T-helper 22 cell (primary cell): ENCODE results near the gene SYNPO2L.
"Not testable (repeated sequence)": the region's sequence is repeated elsewhere in the genome, so short reads cannot be mapped to it uniquely, and the experiment has no call there.

Experiments
- DNase-seq: peaks from one replicate; pipeline ENCODE4 v3.0.0-alpha.2; 2020; ENCODE audit warnings: low read depth

SYNPO2L gene, protein sequence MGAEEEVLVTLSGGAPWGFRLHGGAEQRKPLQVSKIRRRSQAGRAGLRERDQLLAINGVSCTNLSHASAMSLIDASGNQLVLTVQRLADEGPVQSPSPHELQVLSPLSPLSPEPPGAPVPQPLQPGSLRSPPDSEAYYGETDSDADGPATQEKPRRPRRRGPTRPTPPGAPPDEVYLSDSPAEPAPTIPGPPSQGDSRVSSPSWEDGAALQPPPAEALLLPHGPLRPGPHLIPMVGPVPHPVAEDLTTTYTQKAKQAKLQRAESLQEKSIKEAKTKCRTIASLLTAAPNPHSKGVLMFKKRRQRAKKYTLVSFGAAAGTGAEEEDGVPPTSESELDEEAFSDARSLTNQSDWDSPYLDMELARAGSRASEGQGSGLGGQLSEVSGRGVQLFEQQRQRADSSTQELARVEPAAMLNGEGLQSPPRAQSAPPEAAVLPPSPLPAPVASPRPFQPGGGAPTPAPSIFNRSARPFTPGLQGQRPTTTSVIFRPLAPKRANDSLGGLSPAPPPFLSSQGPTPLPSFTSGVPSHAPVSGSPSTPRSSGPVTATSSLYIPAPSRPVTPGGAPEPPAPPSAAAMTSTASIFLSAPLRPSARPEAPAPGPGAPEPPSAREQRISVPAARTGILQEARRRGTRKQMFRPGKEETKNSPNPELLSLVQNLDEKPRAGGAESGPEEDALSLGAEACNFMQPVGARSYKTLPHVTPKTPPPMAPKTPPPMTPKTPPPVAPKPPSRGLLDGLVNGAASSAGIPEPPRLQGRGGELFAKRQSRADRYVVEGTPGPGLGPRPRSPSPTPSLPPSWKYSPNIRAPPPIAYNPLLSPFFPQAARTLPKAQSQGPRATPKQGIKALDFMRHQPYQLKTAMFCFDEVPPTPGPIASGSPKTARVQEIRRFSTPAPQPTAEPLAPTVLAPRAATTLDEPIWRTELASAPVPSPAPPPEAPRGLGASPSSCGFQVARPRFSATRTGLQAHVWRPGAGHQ

DNA sequence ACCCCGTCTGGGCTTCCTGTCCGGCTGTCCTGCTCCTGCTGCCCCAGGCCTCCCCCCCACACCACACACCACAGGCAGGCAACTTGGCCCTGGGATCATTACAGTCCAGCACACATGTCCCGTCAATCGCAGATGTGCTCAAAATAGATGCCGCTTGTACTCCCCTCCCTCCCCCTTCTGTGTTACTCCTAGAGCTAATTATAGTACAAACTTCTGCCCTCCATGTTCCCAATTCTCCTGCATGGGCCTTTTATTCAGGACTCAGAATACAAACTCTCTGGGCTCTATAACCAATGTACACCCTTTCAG lies at the start of gene SYNPO2L:
SYNPO2L (minus strand) TSS at position 40 of the 309 bp plus-strand sequence. CDS start 107 bp downstream, outside the sequence.
- DNase-seq, result no peak

DNA sequence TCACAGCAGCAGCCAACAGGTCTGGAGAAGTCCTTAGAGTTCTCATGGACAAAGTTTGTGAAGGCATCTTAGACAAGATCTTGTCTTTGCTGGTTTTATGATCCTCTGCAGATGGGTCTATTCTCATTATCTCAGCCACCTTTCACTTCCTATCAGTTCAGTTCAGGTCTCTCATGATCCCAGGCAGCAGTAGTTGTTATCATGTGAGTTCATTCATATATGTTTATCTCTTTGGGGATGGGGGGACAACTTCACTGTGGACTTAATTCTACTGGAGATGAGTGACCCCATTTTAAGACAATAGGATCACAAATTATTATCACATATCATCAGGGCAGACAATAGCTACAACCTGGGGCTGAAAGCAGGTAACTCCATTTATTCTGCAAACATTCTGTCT lies 48.1 kb upstream of the SYNPO2L start:
- not testable (repeated sequence) for DNase-seq

DNA sequence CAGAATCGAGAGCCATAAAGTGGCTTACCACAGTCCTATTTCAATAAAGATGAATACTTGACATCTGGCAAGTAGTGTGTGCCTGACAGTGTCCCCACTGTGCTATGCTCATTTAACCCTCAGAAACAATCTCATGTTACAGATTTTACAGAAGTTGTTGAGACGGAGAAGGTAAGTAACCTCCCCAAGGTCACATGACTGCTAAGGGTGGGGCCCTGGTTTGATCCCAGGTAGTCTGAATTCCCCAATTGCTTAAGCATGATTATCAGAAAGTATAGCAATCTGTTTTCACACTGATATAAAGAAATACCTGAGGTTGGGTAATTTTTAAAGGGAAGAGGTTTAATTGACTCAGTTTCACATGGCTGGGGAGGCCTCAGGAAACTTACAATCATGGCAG lies 43.0 kb upstream of the SYNPO2L start:
- not testable (repeated sequence) for DNase-seq

DNA sequence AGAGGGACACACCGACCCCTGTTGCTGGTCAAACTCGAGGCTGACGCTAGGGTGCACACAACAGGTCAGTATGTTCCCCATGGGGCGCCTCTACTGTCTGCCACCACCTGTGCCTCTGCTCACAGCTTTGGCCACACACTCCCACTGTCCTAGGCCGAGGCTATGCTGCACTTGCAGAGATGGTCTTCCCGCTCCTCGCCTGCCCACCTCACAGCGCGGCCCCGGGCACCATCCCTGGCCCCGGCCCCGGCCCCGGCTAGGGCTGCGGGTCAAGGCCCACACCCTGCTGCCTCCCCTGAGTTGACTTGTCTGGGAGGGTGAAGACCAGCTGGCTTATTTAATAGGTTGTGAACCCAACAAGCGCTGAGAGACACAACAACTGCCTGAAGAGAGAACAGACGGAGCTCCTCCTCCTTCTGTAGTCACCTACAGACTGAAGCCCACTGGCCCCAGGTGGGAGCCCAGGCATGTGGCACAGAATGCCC lies 41.9 kb upstream of the SYNPO2L start, which contains the start of gene AGAP5:
AGAP5 (minus strand) TSS at position 435 of the 485 bp plus-strand sequence; CDS start at position 81, 354 bp downstream.
- DNase-seq, result not testable (repeated sequence)

DNA sequence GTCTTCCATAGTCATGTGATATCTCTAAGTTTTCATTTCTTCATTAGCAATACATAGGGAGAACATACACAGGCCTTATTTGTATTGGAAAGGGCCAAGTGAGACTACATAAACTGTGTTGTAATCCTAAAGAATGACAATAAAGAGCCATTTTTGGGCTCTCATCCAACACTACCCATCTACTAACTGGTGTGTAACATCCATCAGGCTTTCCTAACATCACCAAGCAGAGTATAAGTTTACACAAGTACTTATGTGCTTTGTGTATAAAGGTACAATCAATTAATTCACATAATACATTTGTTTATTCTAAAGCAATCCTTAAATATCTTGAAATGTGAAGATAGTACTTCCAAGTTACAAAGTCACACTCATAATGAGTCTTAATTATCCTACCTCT lies 39.5 kb upstream of the SYNPO2L start:
- not testable (repeated sequence) for DNase-seq

DNA sequence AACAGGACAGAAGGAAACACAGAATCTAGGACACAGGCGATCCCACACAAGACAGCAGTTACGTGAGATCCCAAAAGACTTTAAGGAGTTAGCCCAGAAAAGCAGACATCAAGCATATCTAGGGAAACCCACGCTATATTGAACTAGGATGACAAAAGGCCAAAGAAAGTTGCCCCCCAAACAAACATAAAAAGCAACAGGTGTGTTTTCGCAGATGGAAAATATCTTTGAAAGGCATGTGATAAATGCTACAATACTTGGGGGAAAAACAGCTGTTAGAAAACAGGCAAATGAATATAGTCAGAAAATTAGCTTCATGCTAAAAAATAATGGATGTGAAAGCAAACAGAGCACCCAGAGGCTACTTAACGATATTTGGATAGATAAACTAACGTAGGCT lies 34.9 kb upstream of the SYNPO2L start:
- DNase-seq, result not testable (repeated sequence)

DNA sequence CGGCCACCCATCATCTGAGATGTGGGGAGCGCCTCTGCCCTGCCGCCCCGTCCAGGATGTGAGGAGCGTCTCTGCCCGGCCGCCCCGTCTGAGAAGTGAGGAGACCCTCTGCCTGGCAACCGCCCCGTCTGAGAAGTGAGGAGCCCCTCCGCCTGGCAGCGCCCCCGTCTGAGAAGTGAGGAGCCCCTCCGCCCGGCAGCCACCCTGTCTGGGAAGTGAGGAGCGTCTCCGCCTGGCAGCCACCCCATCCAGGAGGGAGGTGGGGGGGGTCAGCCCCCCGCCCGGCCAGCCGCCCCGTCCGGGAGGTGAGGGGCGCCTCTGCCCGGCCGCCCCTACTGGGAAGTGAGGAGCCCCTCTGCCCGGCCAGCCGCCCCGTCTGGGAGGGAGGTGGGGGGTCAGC lies 33.8 kb upstream of the SYNPO2L start:
- not testable (repeated sequence) for DNase-seq

DNA sequence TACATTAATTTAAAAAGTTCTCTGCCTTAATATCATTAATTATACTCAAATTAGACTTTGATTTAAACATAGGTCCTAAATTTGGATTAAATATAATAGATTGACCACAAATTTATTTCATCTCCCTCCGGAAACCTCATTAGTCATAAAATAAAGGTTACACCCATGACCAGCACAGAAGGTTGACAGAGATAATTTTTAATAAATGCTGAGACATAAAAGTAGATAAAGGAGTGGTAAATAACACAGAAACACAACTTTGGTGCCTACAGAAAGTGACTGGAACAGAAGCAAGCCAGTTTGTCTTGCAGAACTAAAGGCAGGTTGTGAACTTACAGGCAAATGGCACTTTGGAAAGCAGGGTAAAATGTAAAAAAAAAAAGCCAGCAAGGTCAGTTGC lies 31.8 kb upstream of the SYNPO2L start:
- not testable (repeated sequence) for DNase-seq

DNA sequence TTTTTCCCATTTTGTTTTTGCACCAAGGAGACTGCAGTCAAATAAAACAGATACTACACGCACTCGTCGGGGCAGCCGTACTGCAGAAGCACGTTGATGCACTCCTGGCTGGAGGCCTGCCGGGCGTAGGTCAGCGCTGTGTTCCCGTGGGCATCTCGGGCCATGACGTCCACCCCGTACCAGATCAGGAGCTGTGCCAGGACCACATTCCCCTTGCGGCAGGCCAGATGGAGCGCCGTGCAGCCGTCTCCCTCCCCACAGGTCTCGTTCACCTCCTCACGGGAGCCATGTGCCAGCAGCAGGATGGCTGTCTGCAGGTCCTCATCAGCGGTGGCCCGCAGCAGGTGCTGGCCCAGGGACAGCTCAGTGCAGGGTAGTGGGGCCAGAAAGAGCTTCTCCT lies 18.7 kb upstream of the SYNPO2L start:
- DNase-seq, result not testable (repeated sequence)

DNA sequence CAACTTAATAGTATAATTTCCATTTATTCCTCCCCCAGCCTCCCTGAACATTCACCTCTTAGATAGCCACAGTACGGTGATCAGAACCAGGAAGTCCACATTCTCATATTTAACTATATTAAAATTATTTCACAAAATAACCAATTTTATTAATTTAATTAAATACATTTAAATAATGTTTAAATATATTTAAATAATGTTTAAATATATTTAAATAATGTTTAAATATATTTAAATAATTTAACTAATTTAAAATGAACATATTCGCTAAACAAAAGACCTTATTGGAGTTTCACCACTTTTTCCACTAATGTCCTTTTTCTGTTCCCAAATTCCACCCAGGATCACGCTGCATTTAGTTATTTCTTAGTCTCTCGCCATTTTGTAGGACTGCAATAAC lies 12.5 kb upstream of the SYNPO2L start:
- not testable (repeated sequence) for DNase-seq

DNA sequence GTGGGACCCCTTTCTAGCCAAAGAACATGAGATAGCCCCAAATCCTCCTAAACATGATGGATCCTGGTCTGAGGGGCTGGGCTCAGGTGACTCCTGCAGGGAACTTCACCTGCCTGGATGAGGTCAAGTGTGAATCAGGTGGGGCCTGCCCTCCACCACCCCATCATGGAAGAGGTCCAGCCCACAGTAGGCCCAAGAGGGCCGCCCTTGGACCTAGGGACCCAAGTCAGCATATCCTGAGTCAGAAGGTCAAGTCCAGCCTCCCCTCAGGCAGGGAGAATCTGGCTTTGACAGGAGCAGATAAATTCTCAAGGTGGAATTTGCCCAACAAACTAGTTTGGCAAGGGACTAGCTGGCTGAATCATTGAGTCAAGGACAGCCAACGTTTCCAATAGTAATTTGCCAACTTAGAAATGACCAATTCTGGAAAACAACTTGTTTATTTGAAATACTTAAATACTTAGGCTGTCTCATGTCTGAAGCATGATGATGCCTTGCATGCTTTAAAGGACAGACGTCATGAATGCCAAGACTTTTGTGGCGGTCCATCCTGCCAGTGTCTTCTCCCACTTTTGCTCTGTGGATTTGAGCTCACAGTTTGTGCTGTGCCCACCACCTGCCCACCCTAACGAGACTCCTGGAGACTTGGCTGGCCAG lies 10.5 kb upstream of the SYNPO2L start:
- not testable (repeated sequence) for DNase-seq

DNA sequence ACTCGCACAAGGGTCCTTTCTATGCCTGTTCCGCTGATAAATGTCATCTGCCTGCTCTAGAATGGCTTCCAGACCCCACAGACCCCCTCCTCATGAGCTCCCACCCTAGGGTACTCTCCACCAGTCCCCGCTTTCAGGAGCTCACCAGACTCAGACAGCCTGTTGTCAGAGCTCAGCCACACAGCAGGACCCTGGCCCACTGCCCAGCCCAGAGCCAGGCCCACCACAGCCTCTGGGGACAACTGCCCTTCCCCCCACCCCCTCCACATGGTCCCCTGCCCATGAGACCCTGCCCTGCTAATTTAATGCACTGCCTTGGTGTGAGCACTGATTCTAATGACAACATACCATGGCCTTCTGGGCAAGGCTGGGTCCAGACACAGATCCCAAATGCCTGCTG lies 9.8 kb upstream of the SYNPO2L start:
- not testable (repeated sequence) for DNase-seq

DNA sequence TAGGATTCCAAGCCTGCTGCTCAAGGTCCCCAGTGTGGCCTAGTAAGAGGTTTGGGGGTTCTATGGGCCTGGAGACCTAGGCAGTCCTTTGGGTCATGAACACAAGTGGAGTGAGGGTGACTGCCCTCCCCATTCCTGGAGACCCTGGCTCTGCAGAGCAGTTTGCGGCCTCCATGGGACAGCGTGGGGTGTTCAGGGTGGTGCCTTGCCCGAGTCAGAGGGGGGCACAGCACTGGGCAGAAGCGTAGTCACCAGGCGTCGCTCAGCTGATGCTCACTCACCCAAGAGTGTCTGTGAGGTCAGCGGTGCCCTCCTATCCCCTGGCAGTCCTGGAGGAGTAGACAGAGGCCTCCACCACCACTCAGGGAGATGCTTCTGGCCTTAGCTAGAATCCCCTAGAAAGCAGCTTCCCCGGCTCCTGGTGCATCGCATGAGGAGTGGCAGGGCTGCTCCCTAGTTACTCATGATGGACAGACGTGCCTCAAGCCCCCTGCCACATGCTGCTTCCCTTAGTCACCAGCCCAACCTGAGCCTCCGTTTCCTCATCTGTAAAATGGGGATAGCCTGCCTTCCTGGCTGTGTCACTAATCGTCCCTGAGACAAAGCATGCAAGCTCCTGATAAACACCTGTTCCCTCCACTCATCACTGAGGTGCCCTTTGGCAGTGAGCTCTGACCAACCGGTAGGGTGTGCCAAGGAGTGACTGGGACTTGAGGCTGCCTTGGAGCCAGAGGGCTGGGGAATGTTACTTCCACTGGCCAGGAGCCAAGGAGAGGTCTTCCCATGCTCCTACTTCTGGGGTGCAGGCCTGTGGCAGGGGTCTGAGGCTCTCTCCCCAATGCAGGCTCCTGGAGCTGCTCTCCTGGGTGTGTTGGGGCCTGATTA lies 8.6 kb upstream of the SYNPO2L start:
- not testable (repeated sequence) for DNase-seq

DNA sequence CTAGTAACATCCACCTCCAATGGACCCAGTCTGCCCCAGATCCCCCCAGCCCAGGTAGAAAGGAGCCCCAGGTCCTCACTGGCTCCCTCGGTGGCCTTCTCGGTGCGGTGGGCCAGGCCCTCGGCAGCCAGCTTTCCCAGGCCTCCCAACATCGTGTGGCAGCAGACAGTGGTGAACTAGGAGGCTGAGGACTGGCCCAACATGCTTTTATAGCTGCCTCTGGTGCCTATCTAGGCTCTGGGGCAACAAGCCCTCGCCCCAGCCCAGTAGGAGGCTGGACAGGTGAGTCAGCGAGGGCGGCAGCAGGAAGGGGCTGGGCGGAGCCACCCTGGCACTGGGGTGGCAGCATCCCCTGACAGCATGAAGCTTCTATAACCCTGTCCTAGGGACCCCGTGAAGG lies 7.8 kb upstream of the SYNPO2L start:
- DNase-seq, result not testable (repeated sequence)

DNA sequence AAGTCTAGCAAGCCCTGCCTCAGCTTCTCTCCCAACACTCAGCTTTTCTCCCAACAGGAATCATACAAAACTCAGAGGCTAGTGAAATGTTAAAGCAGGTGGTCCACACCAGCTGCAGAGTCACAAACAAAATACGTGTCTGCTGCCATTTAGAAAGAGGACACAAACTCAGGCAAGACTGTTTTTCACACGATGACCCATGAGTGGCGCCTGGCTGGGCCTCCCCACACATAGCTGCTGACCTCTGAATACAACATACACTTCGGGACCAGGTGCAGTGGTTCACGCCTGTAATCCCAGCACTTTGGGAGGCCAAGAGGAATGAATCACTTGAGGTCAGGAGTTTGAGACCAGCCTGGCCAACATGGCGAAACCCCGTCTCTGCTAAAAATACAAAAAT lies 6.9 kb upstream of the SYNPO2L start:
- not testable (repeated sequence) for DNase-seq

DNA sequence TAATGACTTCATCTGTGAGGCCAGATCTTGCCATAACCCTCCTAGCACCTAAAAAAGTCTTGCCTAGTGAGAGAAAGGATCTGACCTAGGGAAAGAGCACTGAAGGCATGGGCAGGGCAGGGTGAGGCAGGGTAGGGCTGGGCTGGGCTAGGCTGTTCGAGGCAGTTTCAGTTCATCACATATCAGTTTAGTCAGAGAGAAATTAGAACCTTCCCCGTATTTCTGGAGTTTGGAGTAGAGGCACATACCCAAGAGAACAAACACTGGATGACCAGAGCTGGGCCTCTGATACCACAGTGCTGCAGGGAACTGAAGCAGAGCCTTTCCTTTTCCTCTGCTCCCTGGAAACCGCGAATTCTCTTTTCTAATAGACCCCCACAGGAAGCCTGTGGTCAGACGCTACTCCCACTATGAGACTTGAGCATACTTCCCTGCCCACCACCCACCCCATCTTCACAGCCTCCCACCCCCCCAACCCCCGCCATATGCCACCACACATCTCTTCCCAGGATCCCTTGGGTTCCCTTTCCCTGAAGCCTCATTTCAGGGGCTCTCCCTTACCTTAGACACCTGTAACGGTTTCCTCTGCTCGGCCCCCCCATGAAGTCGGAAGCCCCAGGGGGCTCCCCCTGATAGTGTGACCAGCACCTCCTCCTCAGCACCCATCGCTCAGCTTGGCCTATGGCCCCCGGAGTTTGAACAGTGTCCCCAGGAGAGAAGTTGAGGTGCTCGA lies 406 bp downstream of the SYNPO2L start:
- no peak for DNase-seq

DNA sequence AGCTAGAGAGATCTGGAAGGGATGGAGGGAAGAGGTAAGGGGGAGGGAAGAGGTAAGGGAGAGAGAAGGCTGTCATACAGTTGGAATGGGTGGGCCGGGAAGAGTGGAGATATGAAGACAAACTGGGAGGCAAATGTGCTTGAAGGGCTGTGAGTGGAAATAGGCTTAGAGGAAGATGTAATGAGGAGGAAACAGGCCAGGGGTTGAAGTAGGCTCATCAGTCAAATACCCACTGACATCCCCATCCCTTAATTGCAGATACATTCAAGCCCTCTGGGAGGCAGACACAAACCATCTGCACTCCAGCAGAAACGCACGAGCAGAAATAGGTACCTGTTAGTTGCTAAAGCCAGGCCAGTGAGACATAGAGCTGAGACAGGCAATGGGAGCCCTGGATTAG lies 2.1 kb downstream of the SYNPO2L start:
- no peak for DNase-seq

DNA sequence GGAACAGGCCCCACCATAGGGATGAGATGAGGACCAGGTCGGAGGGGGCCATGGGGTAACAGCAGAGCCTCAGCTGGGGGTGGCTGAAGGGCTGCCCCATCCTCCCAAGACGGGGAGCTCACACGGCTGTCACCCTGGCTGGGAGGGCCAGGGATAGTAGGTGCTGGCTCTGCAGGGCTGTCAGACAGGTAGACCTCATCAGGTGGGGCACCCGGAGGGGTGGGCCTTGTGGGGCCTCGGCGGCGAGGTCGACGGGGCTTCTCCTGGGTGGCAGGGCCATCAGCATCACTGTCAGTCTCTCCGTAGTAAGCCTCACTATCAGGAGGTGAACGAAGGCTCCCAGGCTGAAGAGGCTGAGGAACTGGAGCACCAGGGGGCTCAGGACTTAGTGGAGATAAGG lies 2.6 kb downstream of the SYNPO2L start:
- no peak for DNase-seq

DNA sequence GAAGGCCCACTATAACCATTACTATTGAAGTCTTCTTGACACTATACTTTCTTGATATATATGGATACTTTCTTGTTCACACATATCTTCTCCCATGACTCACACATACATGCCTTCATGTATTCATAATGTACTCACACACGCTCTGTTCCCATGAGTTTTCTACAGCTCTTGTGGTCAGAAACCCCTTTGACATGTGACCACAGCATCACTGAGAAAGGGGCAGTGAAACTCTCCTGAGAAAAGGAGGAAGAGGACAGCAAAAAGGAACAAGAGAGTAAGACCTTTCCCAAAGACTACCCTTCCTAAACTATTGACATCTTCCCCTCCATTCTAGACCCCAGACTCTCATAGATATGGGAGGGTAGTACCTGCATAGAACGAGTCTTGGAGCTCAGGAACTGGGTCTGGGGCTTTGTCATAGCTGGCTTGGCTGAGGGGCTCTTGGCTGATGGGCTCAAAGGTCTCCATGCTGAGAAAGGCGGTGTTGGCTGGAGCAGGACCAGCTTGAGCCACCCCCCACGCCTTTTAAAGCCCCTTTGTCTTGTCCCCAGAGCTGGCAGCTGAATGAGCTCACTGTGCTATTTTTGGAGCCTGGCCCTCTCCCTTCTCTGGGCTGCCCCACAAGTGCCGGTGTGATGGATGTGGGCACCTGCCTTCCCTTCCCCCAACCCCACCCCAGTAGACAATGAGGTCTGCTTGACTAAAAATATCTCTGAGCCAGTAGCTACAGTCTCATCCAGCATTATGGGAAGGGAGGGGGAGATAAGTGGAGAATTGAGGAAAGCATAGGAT lies 5.1 kb downstream of the SYNPO2L start:
- DNase-seq, result no peak
